NCI-H446 (cell line): ENCODE results near the gene THBS2.
"Not testable (repeated sequence)": the region's sequence is repeated elsewhere in the genome, so short reads cannot be mapped to it uniquely, and the experiment has no call there.

Experiments used
- DNase-seq, 2 experiments: peaks; one replicate each; lab custom pipeline; 2025; lab: John Stamatoyannopoulos, UW

Gene THBS2

DNA sequence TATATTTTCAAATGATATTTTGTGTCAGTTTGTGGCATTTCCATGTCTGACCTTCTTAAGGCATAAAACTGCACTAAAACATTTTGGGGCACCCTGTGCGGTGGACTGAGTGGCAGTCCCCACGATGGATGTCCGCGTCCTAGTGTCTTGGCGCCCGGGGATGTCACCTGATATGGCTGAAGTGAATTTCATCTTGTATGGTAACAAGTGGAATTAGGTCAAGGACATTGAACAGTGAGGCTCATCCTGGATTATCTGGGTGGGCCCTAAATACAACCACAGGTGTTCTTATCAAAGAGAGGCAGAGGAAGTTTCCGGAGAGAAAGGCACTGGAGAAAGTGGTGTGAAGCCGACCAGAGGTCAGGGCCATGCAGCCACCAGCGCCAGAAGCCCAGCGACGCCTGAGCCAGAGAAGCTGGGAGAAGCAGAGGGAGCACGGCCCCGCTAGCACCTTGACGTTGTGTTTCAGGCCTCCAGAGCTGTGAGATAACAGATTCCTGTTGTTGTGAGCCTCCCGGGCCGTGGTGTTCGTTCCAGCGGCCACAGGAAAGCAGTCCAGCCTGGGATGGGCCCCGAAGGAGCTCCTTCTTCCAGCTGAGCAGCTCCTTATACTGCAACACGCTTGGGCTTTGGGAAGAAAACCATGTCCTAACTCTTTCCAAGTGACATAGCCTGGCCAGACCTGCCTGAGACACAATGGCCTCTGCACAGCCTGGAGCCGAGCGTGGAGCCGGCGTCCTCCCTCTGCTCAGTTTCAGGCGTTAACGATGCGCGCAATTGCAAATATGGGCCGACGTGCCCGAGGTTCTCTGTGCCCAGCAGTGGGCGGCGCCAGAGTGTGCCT lies 22.5 kb downstream of the THBS2 start:
- no peak for DNase-seq

DNA sequence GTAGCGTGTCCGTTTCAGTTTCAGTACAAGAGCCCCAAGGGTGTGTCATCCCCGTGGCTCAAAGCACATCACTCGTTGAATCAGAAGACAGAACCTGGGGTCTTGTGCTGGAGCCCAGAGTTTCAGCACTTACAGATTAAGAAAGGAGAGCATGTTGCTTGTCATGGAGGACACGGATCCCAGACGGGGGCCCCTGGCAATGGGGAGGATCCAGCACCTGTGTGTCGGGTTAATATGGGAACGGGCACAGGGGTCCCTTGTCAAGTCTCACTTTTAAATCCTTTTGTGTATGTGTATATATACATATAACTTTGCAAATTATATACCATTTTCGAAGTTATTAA lies 23.4 kb downstream of the THBS2 start:
- DNase-seq, result no peak

DNA sequence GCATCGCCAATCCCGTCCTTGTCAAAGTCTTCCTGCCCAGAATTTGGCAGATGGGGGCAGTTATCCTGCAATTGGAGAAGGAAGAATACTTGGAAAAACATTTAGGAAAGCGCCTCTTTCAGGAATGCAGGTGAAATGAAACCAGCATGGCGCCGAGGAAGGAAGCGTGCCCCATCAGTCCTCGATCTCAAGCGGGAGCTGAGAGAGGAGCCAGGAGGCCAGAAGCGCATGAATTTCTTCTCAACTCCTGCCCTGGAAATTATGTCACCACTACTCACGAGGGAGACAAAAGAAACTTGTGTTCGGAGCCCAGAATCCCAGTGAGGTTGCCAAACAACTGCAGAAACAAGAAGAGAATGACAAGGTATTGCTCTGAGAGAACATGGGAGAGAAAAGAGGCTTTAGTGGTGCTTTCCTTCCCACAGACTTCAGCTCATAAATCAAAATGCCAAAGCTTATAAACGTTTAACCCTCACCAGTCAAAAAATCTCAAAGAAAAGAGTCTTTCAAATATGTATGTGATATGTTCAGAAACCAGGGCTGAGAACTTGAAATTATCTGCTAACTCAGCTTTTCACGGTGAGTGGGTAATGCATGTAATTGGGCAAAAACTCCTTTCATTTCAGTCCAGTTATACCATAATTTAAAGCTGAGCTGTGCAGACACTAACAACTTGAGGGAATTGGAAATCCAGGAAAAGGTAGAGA lies 23.9 kb downstream of the THBS2 start:
- no peak for DNase-seq

DNA sequence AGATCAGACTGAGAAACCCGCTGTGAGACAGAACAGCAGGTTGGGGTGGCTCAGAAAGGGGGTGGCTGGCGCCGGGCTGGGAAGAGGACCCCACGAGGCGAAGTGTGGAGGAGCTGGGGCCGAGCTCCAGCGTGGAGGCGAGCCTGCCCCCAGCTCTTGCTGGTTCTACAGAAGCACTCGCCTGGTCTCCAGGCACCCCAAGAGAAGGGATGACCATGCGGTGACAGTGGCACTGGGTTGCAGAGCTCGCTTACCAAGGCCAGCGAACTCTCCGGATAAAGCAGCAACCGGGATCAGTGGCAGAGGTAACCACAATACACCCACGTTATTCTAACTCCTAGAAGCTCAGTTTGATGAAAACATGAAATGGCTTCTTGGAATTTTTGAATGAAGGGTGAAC lies 26.5 kb downstream of the THBS2 start:
- DNase-seq, result no peak

DNA sequence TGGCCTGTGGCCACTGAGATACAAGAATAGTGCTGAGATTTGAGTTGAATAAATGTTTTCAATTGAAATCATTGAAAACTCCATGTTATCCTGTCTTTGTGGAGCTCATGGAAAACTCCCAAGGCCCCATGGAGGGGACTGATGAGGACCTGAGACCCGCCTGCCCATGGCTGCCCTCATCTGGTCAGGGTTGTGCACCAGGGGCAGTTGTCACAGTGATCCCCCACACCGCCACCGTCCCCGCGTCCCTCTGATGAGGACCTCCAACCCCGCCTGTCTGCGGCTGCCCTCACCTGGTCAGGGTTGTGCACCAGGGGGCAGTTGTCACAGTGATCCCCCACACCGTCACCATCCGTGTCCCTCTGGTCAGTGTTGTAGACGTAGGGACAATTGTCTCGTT lies 27.8 kb downstream of the THBS2 start:
- DNase-seq, result no peak

DNA sequence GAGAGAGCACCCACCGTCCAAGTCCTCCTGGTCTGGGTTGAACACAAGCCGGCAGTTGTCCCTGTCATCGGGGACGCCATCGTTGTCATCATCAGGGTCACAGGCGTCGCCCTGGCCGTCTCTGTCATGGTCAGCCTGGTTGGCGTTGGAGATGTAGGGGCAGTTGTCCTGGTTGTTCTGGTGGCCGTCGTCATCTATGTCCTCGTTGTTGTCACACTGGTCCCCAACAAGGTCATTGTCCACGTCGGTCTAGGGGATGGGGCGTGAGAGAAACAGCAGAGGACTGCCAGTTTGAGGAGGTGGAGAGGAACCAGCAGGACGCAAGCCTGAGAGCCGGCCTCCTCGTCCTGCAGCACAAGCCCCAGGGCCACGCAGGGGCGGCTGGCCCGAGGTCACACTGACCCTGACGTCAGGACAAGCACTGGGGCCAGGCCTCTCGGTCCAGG lies 28.5 kb downstream of the THBS2 start:
- DNase-seq, result no peak

DNA sequence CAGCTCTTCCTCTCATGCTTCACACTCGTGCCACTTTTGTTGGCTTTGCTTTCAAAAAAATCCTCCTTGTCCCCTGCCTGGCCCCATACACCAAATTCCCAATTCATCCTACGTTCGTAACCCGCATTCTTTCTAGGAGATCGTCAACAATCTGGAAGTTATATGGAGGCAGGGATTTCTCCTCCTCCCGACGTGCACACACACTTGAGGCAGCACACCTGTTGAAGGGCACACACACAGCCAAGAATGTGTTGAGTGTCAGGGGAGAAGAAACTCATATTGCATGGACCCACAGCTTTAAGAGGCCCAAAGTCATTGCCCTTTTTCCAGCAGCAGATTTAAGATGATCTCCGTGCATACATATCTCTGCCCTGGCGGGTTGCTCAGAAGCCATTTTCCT lies 28.9 kb downstream of the THBS2 start:
- no peak for DNase-seq

DNA sequence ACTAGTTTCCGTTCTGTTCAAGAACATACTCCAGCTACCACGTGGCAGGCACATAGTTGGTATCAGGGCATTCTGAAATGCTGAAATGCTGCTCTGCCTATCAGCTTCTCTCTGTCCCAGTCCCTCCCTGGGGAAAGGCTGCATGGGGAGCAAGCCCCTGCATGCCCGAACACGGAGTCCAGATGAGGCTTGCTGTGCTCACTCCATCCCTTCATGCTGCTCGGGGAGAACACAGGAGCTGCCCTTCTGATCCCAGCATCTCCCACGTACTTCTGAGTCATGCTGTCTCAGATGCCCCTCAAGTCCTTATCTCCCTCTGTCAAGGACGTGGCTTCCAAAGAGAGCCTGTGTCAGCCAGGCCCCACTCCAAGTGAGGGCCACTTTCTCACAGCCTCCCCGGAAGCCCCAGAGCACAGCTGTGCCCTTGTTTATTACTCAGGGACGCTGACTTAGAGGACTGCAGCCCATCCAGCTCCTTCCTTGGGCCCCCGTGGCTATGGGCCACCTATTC lies 29.4 kb downstream of the THBS2 start:
- DNase-seq, result no peak

DNA sequence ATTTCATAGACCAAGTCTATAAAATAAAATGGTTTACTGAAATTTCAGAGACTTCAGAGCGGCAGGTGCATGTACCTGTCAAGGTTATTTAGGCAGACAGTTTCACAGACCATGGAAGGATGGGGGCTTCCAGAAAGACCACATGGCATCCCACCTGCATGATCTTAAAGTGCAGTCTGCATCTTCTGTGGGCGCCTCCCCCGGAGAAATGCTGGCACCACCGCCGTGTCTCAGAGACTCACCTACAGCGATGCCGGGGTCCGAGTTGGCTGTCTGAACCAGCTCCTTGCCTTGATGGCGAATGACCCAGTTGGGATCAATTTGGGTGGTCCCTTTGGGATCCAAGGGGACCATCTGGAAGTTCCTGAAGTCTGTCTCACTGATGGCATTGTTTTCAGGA lies 30.6 kb downstream of the THBS2 start:
- no peak for DNase-seq

DNA sequence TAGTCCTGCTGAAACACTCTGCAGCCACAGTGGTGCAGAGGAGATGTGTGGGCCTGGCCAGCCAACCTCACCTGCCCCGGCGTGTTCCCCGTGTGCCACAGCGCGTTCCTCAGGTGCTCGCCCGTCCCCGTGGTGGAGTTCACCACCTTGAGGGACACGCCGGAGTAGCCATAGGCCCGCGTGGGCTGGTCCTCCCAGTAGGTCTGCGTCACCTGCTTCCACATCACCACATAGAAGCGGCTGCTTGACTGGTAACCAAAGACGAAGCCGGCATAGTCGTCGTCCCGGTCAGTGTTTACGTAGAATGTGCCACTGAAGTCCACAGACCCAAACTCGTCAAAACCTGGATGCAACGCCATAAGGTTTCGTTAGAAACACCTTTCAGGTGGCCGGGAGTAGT lies 31.5 kb downstream of the THBS2 start:
- DNase-seq, result no peak

DNA sequence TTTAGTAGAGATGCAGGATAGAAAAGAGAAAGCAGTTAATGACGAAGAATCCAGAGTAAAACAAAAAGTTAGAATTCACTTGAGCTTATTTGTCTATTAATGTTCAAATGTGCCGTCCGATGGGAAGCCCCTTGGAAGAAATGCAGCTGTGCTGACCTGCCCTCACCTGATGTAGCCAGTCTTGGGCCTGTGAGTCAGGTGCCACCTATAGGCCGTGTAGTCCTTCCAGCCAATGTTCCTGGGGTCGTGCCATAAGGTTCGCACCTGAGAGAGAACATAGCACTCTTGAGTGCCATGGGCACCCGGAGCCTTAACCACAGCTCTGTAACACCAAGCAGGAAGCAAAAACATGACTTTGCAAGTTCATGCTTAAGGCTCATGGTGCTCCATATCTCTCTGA lies 32.4 kb downstream of the THBS2 start:
- DNase-seq, result no peak

DNA sequence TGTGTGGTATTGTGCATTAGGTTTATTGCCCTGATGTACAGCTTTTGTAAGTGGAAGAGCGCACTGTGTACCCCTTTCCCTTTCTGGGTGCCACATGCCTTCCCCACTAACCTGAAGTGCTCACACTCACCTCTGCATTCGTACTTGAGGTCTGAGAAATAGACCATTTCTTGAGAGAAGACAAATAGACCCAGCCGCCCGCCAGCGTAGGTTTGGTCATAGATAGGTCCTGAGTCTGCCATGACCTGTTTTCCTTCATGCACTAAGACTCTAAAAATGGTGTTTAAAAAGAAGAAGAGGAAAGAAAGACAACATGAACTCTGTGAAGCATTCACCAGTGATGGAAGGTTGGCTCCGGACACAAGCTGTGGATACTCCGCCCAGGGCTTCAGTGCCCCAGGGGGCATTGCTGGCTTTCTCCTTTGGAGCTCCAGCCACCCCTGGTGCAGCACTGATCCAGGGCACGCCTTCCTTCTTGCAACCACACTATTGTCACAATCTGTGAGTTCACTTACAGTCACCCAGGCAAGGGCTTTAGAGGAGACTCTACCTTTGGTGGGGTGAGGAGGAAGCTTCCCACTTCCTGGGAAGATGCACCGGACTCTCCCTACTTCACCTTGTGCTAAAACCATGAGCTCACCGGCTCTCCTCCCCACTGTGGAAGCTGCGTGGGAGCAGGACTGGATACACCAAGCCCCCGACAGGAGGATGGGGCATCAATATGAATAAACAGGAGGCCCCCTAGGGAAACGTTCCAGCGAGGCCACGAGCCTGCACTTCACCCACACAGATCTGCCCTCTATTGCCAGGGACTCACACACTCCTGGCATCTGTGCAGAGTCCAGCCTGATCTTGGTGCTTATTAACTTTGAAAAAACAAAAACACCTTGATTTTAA lies 33.3 kb downstream of the THBS2 start:
- no peak for DNase-seq

DNA sequence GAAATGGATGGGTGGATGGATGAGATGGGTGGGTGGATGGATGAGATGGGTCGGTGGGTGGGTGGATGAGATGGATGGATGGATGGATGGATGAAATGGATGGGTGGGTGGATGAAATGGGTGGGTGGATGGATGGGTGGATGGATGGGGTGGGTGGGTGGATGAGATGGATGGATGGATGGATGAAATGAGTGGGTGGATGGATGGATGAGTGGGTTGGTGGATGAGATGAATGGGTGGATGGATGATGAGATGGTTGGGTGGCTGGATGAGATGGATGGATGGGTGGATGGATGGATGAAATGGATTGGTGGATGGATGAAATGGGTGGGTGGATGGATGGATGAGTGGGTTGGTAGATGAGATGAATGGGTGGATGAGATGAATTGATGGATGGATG lies 35.7 kb downstream of the THBS2 start:
- no peak for DNase-seq

DNA sequence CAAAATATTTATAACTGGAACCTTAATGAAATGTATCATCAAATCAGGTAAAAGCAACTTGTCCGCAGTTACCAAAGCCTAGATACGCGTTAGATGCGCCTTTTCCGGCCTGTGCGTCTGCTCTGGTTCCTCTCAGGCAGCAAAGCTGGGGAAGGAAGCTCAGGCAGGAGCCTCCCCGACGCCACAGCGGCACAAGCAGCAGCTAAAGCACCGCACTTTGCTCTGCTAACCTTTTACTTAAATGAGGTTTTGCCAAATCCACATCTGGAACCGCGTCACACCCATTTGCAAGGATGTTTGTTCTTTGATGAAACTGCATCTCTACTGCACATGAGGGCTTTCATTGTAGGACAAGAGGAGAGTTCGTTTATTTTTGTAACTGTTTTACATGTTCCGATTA lies 36.8 kb downstream of the THBS2 start:
- DNase-seq, result no peak

DNA sequence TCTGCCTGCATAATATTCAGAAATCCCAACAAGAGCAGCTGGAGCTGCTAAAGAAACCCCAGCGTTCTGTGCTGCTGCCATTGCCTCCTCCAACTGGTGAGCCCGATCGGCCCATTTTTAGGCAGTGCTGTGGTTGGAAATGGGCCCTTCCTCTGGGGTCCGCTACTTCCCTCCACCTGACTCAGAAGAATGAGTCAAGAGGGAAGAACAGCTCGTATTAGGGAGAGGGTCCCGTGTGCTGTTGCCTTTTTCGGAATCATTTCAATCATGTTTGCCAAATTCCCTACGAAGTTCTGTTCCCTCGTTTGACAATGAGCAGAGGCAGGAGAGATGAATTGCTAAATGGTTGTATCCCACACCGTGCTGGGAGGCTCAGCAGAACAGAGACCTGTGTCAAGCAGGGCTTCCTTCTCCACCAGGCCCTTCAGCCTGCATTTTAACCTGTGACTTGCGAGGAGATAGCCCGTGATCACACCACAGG lies 38.4 kb downstream of the THBS2 start:
- no peak for DNase-seq

DNA sequence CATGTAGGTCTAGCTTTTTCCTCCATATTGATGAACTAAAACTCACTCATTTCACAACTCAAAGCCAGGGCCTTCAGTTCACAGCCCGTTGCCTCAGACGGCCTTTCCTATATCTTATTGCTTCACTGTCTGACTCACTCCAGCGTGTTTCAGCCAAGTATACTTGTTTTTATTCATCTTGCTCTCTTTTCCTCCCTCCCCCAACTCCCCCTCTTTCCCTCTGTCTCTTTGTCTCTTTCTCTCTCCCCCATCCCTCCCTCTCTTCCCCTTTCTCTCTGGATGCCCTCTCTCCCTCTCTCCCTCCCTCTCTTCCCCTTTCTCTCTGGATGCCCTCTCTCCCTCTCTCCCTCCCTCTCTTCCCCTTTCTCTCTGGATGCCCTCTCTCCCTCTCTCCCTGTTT lies 38.9 kb downstream of the THBS2 start:
- DNase-seq, result not testable (repeated sequence)

DNA sequence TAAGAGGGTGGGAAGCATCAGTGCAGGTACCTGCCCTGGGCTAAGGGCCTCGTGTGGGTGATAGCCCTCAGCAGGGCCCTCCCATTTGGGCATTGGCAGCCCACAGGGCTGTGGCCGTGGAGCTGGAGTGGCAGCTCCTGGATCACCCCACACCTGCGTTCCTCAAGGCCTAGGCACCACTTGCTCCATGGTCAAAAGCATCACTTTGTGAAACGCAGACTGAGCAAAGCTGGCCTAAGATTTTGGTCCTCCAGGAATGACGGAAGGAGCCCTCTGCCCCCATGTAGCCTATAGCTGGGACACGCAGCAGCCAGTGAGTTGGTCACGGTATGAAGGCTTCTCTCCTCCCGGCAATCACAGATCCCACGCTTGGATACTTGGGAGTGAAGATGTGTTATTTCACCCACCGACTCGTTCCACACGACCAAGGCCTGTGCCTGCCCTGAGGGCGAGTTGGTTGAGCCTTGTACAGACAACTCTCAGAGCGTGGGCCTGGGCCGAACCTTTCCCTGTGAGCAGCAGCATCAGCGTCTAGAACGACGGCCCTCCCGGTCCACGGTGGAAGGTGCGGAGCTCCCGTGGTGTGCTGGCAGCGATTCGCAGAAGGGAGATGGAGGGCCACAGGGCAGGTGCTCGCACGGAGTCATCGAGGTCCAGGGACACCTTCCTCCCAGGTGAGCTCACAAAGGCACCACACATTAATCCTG lies 39.7 kb downstream of the THBS2 start:
- no peak for DNase-seq

DNA sequence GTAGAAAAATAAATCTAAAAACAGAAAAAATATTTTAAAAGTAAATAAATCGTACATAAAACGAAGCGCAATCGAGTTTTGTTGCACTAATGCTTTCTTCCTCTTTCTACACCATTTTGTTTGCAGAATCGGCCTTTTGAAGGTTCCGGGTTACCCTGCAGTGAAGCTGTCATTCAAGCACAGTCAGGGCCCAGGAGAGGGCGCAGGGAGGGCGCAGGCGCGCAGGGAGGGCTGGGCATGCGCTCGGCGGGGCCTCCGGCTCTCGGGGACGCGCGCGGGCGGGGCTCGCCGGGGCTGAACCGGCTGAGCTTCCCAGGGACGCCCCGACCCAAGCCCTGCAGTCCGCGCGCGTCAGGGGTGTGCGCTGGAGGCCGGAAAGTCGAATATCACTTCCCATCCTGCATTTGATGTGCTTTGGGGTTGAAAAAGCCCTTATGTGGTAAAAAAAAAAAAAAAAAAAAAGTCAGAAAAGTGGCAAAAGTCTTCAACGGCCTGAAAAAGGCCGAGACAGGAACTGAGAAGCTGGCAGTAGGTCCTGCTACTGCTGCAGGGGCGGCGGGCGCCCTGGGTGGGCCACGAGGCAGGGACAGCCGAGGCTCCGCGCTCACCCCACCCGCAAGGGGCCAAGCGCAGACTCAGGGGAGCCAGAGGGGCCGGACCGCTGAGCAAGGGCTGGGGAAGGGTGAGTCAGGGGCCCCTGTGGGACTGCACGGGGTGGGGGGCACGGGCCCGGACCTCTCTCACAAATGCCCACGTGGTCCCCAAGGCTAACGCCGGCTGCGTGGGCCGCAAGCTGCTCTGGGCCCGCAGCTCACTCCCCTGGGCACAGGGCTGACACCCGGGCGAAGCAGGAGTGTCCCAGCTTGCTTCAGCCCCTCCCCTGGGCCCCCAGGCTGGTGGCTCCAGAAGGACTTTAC lies 40.5 kb downstream of the THBS2 start:
- DNase-seq, result peak in 1 of 2 experiments; percentile 82

DNA sequence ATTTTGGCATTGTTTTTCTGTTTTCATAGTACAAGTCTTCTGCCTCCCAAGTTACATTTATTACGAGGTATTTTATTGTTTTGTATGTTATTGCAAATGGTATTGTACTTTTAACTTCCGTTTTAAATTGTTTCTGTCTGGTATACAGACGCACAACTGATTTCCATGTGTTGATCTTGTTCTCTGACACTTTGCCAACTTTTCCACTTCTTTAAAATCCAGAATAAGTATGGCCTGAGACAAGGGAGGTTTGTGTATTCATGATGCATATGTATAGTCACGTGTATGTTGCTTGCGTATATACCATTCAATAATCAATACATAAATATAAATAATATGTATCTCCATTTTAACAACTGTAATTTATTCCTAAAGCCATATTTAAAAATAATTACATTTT lies 41.2 kb downstream of the THBS2 start:
- no peak for DNase-seq

DNA sequence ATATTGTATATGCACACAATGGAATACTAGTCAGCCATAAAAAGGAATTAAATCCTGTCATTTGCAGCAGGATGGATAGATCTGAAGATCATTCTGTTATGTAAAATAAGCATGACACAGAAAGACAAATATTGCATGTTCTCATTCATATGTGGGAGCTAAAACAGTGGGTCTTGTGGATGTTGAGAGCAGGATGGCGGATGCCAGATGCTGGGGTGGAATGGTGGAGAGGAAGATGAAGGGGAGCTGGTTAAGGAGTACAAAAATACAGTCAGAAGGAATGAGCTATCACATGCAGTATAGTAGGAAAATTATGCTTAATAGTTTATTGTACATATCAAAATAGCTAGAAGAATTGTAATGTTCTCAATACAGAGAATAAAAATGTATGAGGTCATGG lies 41.8 kb downstream of the THBS2 start:
- DNase-seq, result no peak

DNA sequence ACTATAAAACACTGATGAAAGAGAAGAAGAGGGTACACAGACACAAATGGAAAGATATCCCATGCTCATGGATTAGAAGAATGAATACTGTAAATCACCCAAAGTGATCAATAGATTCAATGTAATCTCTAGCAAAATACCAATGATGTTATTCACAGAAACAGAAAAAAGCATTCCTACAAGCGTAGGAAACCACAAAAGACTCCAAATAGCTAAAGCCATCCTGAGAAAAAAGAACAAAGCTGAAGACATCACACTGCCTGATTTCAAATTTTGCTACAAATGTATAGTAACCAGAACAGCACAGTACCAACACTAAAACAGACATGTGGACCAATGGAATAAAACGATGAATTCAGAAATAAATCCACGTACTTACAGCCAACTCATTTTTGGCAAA lies 43.0 kb downstream of the THBS2 start:
- DNase-seq, result no peak
